ENCODE measurements around the gene DHX16. TPM values are rescaled to one million over a fixed set of nuclear protein-coding genes. Genes with fewer than 3 reads are reported as not detected.
"Not testable (repeated sequence)": the region's sequence is repeated elsewhere in the genome, so short reads cannot be mapped to it uniquely, and the experiment has no call there.

The DHX16 gene
- 10 to 100 TPM; 25.8 to 36.2 (median 31.4) TPM for total RNA-seq

GRCh38 chr6:30672445-30673253, at the start of gene DHX16:
TSS of gene DHX16 (minus strand) at chr6:30673006. CDS start at chr6:30672841, 165 bp downstream.
- Histone ChIP-seq H3K4me1 (peaks cover 0 to 30% (median 13%) of the 10 kb centered on the region in 3 donors), H3K4me3 (peak within 1 kb of the TSS; percentile 59 to 91), H3K36me3 (peaks cover 0 to 55% of the 10 kb centered on the region in 2 donors), H3K27me3 (no peaks in the 10 kb centered on the region), H3K9me3 (no peaks in the 10 kb centered on the region), H3K27ac (peak within 1 kb of the TSS; percentile 2 to 89 (median 85))
- TF ChIP-seq POLR2AphosphoS5 (IDR thresholded peaks at IDR 0.05) (peak; percentile 90), CTCF (IDR thresholded peaks at IDR 0.05) (peak in 3 of 4 experiments; percentile 83 to 94 (median 87)), POLR2A (IDR thresholded peaks at IDR 0.05) (peak in 1 of 2 donors; percentile 29), EP300 (IDR thresholded peaks at IDR 0.05) (no peak)
- 0 to 3% methylated on average over 10 of the region's 57 CpGs for WGBS, 2 donors (ENCODE audit: low coverage in 1 of 2)
- peak; percentile 93 for ATAC-seq

- 4 to 7% methylated on average over 3 to 7 of the region's 10 CpGs for WGBS, 2 donors (ENCODE audit: low coverage in 1 of 2)
- H3K36me3 ChIP-seq, result peaks cover 0 to 45% of the 10 kb centered on the region in 2 donors
- peaks cover 2 to 74% (median 26%) of the 10 kb centered on the region in 3 donors for H3K4me1 ChIP-seq
- ATAC-seq, H3K27me3 ChIP-seq, H3K9me3 ChIP-seq: not testable (repeated sequence)
- H3K27ac ChIP-seq, result peak overlapping the region; percentile 78 to 99 (median 96)
- H3K4me3 ChIP-seq, result peak overlapping the region; percentile 36 to 91
Observed at GRCh38 chr6:30722025-30722279, 49.1 kb upstream of the DHX16 start.

- no peaks in the 10 kb centered on the region for H3K9me3 ChIP-seq
- TF ChIP-seq POLR2A (IDR thresholded peaks at IDR 0.05) (peak; percentile 34 to 52), CTCF (IDR thresholded peaks at IDR 0.05) (peak in 3 of 4 experiments; percentile 56 to 67 (median 62)), EP300 (IDR thresholded peaks at IDR 0.05) (no peak), POLR2AphosphoS5 (IDR thresholded peaks at IDR 0.05) (peak; percentile 58)
- 1% methylated on average over 9 to 45 of the region's 71 CpGs for WGBS, 2 donors (ENCODE audit: low coverage in 1 of 2)
- H3K4me1 ChIP-seq, result peaks cover 2 to 76% (median 28%) of the 10 kb centered on the region in 3 donors
- H3K36me3 ChIP-seq, result peaks cover 0 to 40% of the 10 kb centered on the region in 2 donors
- H3K4me3 ChIP-seq, result peak overlapping the region; percentile 91 to 94
- peak; percentile 55 for ATAC-seq
- peak overlapping the region; percentile 94 to 99 (median 98) for H3K27ac ChIP-seq
- no peaks in the 10 kb centered on the region for H3K27me3 ChIP-seq
Observed at GRCh38 chr6:30721198-30722024, 48.6 kb upstream of the DHX16 start.

GRCh38 chr6:30720738-30721197, 48.0 kb upstream of the DHX16 start:
- no peak for TF ChIP-seq POLR2A (IDR thresholded peaks at IDR 0.05)
- peak; percentile 77 for TF ChIP-seq POLR2AphosphoS5 (IDR thresholded peaks at IDR 0.05)
- TF ChIP-seq EP300 (IDR thresholded peaks at IDR 0.05), result no peak
- peak overlapping the region; percentile 94 to 99 (median 98) for H3K27ac ChIP-seq
- no peaks in the 10 kb centered on the region for H3K27me3 ChIP-seq
- no peaks in the 10 kb centered on the region for H3K9me3 ChIP-seq
- H3K36me3 ChIP-seq, result peaks cover 0 to 33% of the 10 kb centered on the region in 2 donors
- H3K4me1 ChIP-seq, result peaks cover 2 to 75% (median 33%) of the 10 kb centered on the region in 3 donors
- WGBS, 2 donors (ENCODE audit: low coverage in 1 of 2), result 0 to 2% methylated on average over 14 to 18 of the region's 29 CpGs
- peak overlapping the region; percentile 91 to 94 for H3K4me3 ChIP-seq
- ATAC-seq, result peak; percentile 3

GRCh38 chr6:30719791-30720737, 47.3 kb upstream of the DHX16 start, which contains the start of gene TUBB:
TSS of gene TUBB (plus strand) at chr6:30720352. CDS start at chr6:30720507, 155 bp downstream.
- ATAC-seq, result peak; percentile 81
- TF ChIP-seq CTCF (IDR thresholded peaks at IDR 0.05) (peak in 2 of 4 experiments; percentile 50), EP300 (IDR thresholded peaks at IDR 0.05) (no peak), POLR2A (IDR thresholded peaks at IDR 0.05) (peak; percentile 84 to 86), POLR2AphosphoS5 (IDR thresholded peaks at IDR 0.05) (peak; percentile 97)
- H3K27me3 ChIP-seq, result no peaks in the 10 kb centered on the region
- H3K27ac ChIP-seq, result peak within 1 kb of the TSS; percentile 94 to 99 (median 98)
- peak within 1 kb of the TSS; percentile 91 to 94 for H3K4me3 ChIP-seq
- no peaks in the 10 kb centered on the region for H3K9me3 ChIP-seq
- peaks cover 0 to 26% of the 10 kb centered on the region in 2 donors for H3K36me3 ChIP-seq
- peaks cover 2 to 68% (median 33%) of the 10 kb centered on the region in 3 donors for H3K4me1 ChIP-seq
- 0 to 1% methylated on average over 9 to 22 of the region's 38 CpGs for WGBS, 2 donors (ENCODE audit: low coverage in 1 of 2)

All from gastroesophageal sphincter (tissue), 4 donors.